HG02970 (cell line): Measurements from ENCODE around the gene PRR22.
A peak's percentile ranks its signal among the peaks of the same experiment; 100 is the strongest.

Experiments
- ATAC-seq: cut with Tn5 transposase; IDR thresholded peaks from one replicate; pipeline ENCODE4 v1.9.1; 2021; ENCODE audit warnings: mild to moderate bottlenecking, moderate library complexity, moderate number of reproducible peaks; ENCODE audit not compliant: unreplicated experiment, low FRiP score

Gene PRR22

DNA sequence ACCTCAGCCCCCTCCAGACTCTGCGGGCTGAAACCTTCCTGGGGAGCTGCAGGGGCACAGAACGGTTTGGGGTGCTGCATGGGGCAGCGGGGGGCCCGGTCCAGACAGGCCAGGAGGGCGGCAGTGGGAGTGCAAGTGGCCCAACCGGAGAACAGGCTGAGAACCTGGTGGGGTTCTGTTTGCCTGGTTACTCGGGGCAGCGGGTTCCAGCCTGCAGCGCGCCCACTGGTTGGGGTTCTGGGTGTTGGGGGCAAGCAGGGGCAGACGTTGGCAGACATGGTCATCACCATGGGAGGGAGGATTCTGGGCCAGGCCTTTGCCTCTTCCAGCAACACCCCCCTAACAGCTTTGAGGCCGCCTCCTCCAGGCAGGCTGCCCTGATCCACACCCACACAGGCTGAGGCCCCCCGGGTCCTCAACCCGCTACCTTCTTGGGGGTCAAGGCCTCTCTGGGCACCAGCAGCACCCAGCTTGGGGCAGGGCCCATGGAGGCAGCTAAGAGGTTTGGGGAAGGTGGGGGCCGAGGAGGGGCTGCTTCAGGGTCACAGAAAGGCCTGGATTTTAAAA, at the start of gene PRR22:
Gene PRR22, minus strand, starts transcription at position 166 of the 567 bp plus-strand sequence. Its CDS starts 86 bp downstream, at position 80.
- ATAC-seq: no peak

DNA sequence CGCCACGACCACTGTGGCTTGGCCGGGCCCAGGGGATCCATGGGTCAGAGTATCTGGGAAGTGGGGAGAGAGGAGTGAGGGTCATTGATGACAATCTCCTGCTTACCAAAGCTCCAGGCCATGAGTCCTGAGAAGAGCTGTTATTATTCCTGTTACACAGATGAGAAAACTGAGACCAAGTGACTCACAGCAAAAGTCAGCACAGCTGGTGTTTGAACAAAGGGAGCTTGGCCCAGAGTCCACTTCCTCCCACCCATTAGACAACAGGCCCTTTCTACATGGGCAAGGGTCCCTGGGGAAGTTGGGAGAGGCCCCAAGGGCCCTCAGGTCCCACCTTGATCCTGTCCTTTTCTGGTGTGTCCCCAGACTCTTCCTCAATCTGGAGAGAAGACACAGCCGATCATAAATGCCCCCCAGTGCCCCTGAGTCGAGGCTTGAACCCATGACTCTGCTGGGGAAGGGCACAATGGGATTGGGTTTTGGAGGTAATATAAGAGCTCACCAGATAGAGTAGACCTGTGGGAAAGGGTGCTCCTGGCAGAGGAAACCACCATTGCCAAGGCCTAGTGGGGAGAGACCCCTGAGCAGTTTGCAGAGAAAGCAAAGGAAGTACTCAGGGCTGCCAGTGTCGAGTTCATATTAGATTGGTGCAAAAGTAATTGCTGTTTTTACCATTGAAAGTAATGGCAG, 48.1 kb upstream of the PRR22 start:
- no peak for ATAC-seq

DNA sequence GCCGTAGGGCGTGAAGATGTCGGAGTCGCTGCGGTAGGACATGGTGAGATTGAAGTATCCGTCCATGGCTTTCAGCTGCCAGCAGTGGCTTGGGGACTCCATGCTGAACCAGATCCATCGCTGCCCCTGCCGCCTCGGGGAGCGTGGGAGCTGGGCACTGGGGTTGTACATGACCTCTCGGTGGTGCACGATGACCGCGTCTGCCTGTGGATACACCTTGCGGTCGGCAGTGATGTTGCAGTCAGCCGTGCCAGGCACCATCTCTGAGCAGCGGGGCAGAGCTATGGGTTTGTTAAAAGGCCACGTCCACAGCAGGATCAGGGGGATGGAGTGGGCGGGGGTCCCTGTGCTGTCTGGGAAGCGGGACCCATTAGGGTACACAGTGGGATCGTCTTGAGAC, 47.5 kb upstream of the PRR22 start:
- no peak for ATAC-seq

DNA sequence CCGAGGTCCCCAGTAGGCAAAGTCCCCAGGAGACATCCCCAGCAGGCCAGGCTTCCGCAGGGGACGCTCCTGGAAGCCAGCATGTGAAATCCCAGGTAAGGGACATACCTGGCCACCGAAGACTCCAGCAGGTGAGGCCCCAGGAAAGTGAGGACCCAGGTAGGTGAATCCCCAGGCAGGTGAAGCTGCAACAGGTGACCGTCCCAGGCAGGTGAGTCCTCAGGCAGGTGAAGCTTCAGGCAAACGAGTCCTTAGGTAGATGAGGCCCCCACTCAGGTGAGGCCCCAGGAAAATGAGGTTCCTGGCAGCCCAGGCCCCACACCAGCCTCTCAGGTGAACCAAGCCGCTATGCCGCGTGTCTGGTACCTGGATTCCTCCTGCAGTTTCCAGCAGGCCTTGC, 46.6 kb upstream of the PRR22 start:
- ATAC-seq: no peak

DNA sequence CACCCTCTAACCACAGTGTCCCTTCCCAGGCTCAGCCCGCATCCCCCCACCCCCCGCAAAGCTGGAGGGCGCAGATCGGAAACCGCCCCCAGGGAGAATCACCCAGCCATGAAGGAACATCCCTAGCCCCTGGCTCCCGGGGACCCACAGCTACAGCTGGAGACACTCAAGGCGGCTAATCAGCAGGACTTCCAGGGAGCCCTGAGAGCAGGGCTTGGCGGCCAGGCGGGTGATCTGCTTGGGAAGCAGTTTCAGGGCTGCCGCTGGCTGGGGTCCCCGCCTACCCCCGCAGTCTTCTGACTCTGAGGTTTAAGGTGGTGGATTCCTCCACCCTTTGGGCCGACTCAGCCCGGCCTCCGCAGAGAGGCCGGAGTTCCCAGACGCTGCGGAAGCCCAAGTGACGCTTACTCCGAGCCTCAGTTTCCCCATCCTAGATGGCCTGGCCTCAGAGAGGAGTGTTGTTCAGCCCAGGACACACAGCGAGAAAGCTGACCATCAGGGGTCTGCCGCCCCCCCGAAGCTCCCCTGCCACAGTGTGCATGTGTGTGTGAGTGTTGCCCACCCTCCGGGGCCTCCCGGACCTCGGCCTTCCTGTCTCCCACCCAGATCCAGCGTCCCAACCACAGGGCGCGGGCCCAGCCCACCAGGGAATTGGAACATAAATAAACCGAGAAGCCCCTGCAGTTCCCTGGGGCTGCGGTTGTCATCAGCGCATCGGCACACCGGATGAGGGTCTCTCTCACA, 45.2 kb upstream of the PRR22 start:
- no peak for ATAC-seq

DNA sequence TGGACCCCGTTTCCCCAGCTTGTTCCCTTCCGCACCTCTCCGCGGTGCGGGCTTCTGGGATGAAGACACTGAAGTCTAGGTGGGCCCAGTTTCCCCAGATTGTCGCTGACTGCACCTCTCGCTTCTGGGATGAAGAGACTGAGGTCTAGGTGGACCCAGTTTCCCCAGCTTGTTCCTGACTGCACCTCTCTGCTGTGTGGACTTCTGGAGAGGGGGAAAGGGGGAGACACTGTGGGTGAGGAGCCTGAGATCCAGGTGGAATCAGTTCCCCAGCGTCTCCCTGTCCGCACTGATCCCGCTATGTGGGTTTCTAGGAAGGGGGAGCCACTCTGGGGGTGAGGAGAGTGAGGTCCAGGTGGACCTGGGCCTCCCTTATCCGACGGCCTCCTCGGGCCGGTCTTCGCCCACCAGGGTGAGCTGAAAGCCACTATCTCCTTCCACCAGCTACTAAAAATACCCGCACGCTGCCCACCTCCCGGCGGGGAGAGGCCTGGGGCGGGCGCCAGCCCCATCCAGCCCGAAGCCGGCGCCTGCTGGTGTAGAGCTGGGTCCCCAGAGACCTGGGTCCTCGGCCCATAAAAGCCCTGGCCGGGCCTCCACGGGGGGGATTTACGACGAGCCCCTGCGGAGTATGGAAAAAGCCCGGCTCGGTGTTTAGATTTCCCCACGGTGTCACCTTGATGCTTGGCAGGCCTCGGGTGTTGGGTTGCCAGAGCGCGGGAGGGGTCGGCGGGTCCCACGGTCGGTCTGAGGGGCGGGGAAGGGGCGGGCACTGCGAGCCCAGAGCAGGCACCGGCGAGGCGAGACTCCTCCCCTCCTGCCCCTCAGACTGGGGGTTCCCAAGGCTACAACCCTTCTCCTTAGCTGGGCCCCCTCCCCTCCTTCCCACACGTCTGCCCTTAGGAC, 44.4 kb upstream of the PRR22 start:
- no peak for ATAC-seq

DNA sequence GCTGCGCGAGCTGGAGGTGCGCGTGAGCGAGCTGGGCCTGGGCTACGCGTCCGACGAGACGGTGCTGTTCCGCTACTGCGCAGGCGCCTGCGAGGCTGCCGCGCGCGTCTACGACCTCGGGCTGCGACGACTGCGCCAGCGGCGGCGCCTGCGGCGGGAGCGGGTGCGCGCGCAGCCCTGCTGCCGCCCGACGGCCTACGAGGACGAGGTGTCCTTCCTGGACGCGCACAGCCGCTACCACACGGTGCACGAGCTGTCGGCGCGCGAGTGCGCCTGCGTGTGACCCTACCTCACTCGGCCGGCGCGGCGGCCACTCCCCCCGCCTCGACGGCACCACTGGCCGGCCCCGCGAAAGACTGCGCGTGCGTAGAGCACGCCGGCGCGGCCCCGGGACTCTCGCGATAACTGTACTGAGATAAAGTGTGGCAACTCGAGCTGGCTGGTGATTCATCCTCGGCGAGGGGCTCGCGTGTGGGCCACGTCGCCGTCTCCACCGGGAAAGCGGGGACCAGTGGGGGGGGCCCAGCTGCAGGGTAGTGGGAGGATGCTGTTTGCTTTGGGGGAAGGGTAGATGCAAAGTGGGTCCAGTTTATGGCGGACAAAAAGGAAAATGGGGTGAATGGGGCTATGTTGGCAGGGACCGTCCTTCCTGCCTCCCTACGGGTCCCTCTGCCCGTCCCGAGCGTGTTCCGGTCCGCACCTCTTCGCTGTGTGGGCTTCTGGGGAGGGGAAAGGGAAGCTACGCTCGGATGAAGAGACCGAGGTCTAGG, 43.5 kb upstream of the PRR22 start:
- ATAC-seq: peak; percentile 60

DNA sequence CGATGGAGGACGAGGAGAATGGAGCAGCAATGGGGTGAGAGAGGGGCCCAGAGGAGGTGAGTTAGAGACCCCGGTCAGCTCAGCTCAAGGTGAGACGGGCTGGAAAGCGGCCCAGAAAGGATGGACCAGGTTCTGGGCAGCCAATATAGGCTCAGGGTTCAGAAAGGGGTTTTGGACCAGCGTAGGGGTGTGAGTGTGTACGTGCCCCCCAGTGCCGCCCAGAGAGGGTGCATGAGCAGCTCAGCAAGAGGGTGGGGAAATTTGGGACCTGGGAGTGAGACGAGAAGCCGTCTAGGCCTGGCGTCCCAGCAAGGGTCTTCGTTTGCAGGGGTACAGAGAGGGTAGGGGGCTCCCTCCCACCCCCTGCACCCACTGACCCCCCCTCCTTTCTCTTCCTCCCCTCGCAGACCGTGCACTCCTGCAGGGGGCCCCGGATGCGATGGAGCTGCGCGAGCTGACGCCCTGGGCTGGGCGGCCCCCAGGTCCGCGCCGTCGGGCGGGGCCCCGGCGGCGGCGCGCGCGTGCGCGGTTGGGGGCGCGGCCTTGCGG, 42.9 kb upstream of the PRR22 start:
- no peak for ATAC-seq

DNA sequence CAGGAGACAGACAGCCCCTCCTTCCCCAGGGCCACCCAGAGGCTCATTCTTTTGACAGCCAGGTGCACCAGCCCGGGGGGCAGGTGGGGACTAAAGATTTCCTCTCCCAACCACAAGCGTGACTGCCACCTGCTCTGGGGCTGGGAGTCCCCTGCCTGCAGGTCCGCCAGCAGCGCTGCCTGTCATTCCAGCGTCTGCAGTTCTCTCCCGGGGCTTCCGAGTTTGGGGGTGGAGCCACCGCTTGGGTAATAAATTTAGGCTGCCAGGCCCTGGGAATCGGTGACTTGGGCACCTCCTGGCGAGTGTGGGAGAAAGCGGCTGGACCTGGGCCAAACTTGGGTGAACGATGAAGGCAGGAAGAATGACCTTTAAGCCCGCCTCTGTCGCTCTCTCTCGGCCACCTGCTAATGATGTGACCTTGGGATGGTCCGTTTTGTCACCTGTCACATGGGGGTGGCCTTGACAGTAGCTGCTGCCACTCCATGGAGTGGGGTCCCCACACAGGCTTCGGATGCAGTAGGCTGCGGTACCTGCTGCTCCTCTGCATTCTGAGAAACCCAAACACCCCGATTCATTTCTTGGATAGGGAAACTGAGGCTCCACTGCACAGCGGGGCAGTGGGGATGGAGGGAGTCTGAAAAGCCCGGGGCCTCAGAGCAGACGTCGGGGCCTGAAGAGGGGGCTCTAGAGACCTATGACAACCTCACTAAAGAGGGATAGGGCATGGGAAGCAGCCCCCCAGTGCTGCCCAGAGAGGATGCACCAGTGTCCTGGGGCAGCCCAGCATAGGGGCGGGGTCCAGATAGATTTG, 42.2 kb upstream of the PRR22 start:
- ATAC-seq: no peak

DNA sequence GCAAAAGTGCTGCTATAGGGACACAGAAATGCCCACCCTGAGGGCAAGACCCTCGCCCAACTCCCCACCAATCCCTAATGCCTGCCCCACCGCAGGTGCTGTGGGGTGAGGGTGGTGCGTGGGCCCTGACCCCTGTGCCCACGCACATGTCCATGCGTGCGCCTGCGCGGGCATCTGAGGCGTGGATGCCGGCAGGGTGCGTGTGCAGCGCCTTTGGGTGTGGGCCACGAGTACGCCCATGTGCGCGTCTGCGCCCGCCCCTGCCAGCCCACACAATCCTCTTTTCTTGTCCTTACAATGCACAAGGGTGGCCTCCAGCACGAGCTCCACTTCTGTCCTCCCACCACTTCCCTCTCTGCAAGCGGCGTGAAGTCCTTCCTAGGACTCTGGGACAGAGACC, 40.6 kb upstream of the PRR22 start:
- no peak for ATAC-seq

DNA sequence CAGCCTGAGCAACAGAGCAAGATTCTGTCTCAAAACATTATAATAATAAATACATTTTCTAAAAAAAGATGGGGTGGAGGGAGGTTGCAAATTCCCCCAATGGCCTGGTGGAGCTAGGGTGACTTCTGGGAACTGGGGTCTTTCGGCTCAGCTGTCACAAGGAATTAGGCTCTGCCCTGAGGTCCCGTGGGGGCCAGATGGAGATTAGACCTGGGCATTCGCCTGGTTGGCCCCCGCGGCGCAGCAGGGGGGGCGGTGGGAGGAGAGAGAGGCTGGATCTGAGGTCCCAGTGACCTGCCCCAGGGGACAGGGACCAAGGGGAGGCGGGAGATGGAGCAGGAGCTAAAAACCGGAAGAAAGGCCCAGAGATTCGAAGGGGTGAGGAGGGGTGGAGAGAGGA, 40.2 kb upstream of the PRR22 start:
- ATAC-seq: no peak

DNA sequence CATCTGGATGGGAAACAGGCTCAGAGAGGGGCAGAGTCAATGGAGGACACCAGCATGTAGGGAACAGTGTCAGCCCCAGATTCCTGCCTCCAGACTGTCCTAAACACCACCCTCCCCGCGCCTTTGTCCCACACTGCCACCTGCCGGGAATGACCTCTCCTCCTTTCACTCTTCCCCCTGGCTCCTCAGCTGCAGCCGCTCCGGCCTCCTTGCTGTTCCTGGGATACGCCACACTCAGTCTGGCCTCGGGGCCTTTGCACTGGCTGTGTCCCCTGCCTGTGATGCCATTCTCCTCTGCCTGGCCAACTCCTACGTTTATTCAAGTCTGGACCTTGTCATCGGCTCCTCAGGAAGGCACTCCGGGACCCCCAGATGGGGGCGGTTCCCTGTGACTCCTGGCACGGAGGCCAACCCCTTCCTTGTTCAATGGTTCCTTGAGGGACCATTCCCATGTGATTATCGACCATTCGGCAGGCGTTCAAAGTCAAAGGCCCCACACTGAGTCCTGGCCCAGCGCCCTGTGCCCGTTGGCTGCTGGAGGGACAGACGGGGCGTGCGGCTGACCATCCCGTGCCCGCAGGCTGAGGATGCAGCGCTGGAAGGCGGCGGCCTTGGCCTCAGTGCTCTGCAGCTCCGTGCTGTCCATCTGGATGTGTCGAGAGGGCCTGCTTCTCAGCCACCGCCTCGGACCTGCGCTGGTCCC, 39.2 kb upstream of the PRR22 start:
- ATAC-seq: no peak

DNA sequence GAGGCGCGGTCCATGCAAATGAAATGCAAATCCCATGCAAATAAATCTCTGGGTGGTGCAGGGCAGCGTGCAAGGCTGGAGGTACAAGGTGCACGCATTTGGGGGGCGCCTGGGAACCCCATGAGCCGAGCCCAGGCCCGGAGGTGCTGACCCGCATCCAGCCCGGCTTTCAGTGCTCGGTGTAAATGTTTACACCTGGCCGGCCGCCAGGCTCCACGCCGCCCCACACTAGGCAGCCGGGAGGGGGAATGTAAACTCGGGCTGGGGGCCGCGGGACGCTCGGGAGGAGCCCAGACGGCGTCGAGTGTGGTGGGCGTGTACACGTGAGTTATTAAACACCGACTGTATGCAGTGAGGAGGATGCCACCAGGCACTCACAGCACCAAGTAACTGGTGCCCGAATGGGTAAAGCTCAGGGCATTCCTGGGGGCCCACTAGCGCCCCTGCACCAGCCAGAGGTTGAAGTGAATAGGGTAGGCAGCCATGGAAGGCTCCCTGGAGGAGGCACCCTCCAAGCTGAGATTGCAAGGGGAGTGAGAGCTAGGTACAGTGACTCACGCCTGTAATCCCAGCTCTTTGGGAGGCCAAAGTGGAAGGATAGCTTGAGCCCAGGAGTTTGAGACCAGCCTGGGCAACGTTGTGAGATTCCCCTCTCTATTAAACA, 37.8 kb upstream of the PRR22 start:
- ATAC-seq: no peak

DNA sequence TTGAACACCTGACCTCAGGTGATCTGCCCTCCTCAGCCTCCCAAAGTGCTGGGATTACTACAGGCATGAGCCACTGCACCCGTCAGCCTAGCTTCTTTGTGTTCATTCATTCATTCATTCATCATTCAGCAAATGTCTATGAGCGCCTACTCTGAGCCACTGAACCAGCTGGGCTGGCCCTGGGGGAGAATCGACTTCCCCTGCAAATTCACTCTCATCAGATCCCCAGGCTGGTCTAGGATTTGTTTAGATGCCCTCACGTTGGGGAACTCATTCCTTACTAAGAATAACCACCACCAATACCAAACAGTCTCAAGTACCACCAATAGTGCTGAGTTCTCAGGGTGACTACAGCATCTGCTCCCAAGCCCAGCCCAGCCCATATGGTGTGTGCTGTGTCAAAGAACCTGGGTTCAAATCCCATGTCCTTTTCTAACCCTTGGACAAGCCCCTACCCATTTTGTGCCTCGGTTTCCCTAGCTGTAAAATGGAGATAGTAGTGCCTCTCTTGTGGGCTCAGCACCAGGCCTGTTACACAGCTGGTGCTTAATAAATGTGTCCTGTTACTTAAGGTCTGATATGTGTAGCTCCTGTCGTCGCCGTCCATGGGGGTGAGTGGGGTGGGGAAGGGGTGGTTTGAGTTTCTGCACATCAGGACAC, 37.1 kb upstream of the PRR22 start:
- ATAC-seq: no peak

DNA sequence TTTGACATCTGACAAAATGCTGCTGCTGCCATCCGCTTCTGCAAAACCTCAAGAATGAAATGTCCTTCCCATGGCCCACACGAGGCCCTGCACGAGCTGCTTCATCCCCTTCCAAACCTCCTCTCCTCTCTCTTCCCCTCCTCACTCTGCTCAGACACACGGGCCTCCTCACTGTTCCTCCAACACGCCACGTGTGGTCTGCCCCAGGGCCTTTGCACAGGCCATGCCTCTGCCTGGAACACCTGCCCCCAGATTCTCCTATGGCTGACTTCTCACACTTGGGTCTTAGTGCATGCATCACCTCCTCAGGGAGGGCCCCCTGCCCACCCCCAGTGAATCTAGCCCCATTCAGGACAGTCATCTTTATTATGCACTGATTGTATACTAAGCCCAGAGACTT, 36.2 kb upstream of the PRR22 start:
- ATAC-seq: no peak

DNA sequence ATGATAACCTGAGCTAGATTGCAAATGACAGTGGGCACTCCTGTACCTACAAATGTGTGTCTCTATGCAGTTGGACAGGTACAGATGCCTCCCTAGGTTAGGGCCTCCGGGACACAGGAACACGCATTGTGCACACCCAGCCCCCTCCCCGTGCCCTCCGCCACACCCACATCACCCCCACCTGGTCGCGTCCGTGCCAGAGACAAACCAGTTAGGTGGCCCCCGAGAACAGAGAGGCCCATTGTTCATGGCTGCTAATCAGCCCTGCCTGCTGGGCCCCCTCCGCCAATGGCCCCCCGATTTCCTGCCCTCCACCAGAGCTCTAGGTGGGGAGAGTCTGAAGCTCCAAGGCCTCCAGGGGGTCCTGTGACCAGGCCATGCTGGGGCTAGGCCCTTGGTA, 34.0 kb upstream of the PRR22 start:
- no peak for ATAC-seq

DNA sequence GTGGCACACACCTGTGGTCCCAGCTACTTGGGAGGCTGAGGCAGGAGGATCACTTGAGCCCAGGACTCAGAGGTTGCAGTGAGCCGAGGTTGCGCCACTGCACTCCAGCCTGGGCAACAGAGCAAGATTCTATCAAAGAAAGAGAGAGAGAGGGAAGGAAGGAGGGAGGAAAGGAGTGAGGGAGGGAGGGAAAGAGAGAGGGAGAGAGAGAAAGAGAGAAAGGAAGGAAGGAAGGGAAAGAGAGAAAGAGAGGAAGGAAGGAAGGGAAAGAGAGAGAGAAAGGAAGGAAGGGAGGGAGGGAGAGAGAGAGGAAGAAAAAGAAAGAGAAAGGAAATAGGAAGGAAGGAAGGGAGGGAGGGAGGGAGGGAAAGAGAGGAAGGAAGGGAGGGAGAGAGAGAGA, 32.7 kb upstream of the PRR22 start:
- ATAC-seq: no peak
